Activated CD4-positive, alpha-beta T cell treated with anti-CD3 and anti-CD28 coated beads, Interleukin-2, amount 50 U/mL, for 1 hour (primary cell): ENCODE data around the gene KRT9.
"Not testable (repeated sequence)": the region's sequence is repeated elsewhere in the genome, so short reads cannot be mapped to it uniquely, and the experiment has no call there.

Experiments
- DNase-seq: peaks from one replicate; pipeline ENCODE4 v3.0.0-alpha.2; 2020

KRT9 gene

GRCh38 chr17:41542786-41543185, 29.1 kb downstream of the KRT9 start:
- DNase-seq, result not testable (repeated sequence)

GRCh38 chr17:41542357-41542756, 29.5 kb downstream of the KRT9 start:
- DNase-seq, result no peak

GRCh38 chr17:41540921-41541625, 30.8 kb downstream of the KRT9 start:
- DNase-seq, result no peak

- no peak for DNase-seq
Observed at GRCh38 chr17:41539979-41540701, 31.7 kb downstream of the KRT9 start.

- DNase-seq, result no peak
Observed at GRCh38 chr17:41539071-41539492, 32.8 kb downstream of the KRT9 start.

- no peak for DNase-seq
Observed at GRCh38 chr17:41538565-41538991, 33.3 kb downstream of the KRT9 start.

GRCh38 chr17:41537990-41538389, 33.9 kb downstream of the KRT9 start:
- no peak for DNase-seq

GRCh38 chr17:41537614-41537954, 34.3 kb downstream of the KRT9 start:
- no peak for DNase-seq

GRCh38 chr17:41536741-41537613, 34.9 kb downstream of the KRT9 start:
- no peak for DNase-seq

GRCh38 chr17:41535764-41536481, 35.9 kb downstream of the KRT9 start:
- no peak for DNase-seq

GRCh38 chr17:41534899-41535546, 36.8 kb downstream of the KRT9 start:
- DNase-seq, result no peak

- no peak for DNase-seq
Observed at GRCh38 chr17:41533613-41534012, 38.2 kb downstream of the KRT9 start.

GRCh38 chr17:41532947-41533570, 38.8 kb downstream of the KRT9 start:
- no peak for DNase-seq

- DNase-seq, result no peak
Observed at GRCh38 chr17:41531993-41532392, 39.9 kb downstream of the KRT9 start.

GRCh38 chr17:41530062-41531048, 41.5 kb downstream of the KRT9 start:
- DNase-seq, result no peak

- DNase-seq, result no peak
Observed at GRCh38 chr17:41529491-41529915, 42.4 kb downstream of the KRT9 start.

- DNase-seq, result no peak
Observed at GRCh38 chr17:41528959-41529353, 42.9 kb downstream of the KRT9 start.

GRCh38 chr17:41527063-41528023, 44.5 kb downstream of the KRT9 start:
- no peak for DNase-seq

- no peak for DNase-seq
Observed at GRCh38 chr17:41524261-41524660, 47.6 kb downstream of the KRT9 start.
